CD8-positive, alpha-beta memory T cell (primary cell): Measurements from ENCODE around the gene IFI6. TPM values are rescaled to one million over a fixed set of nuclear protein-coding genes. Genes with fewer than 3 reads are reported as not detected.

Experiments
- CTCF ChIA-PET: fragments of 350-600 bp; sonication (Branson Sonifier 250); formaldehyde crosslinking; loops from one replicate; lab custom pipeline; 2021; ENCODE audit warnings: antibody characterized with exemption; lab: Charles Lee
- POLR2A ChIA-PET: fragments of 350-600 bp; sonication (Branson Sonifier 250); formaldehyde crosslinking; loops from one replicate; lab custom pipeline; 2021; ENCODE audit warnings: antibody characterized with exemption; lab: Charles Lee
- DNase-seq, 5 donors: peaks; one replicate each; pipeline versions ENCODE4 v3.0.0 to v3.0.0-alpha.2; 2020 to 2022; ENCODE audit warnings: mixed read lengths in 1 of 5
- H3K27ac ChIP-seq: one replicate; pipeline ENCODE4 v1.7.0; 2013; ENCODE audit warnings: low read depth, mild to moderate bottlenecking, low read length, moderate library complexity
- H3K27me3 ChIP-seq: 2 replicates; pipeline ENCODE4 v1.7.0; 2013; ENCODE audit warnings: low read length, mild to moderate bottlenecking; ENCODE audit not compliant: insufficient read depth, poor library complexity, severe bottlenecking
- H3K36me3 ChIP-seq: 2 replicates; pipeline ENCODE4 v1.7.0; 2013; ENCODE audit warnings: mild to moderate bottlenecking, low read length, moderate library complexity; ENCODE audit not compliant: insufficient read depth
- H3K4me1 ChIP-seq: 2 replicates; pipeline ENCODE4 v1.7.0; 2013; ENCODE audit warnings: mild to moderate bottlenecking, low read length, moderate library complexity; ENCODE audit not compliant: insufficient read depth
- H3K4me3 ChIP-seq: 2 replicates; pipeline ENCODE4 v1.7.0; 2013; ENCODE audit warnings: mild to moderate bottlenecking, low read length
- H3K9me3 ChIP-seq: 2 replicates; pipeline ENCODE4 v1.7.0; 2013; ENCODE audit warnings: mild to moderate bottlenecking, low read length
- H3K27ac Mint-ChIP-seq, 8 donors: one replicate each; pipeline ENCODE4 v1.8.0; 2020 to 2021; ENCODE audit warnings: mixed read lengths in 8 of 8, mild to moderate bottlenecking in 6 of 8, inconsistent platforms in 3 of 8, moderate library complexity in 3 of 8
- H3K27me3 Mint-ChIP-seq, 2 donors: one replicate each; pipeline ENCODE4 v1.8.0; 2020 to 2021; ENCODE audit warnings: mixed read lengths in 2 of 2, mild to moderate bottlenecking in 1 of 2, moderate library complexity in 1 of 2
- H3K36me3 Mint-ChIP-seq, 3 donors: one replicate each; pipeline ENCODE4 v1.8.0; 2020 to 2021; ENCODE audit warnings: mixed read lengths in 3 of 3, inconsistent platforms in 1 of 3, mild to moderate bottlenecking in 1 of 3
- H3K4me1 Mint-ChIP-seq, 3 donors: one replicate each; pipeline ENCODE4 v1.8.0; 2020 to 2021; ENCODE audit warnings: mixed read lengths in 3 of 3, inconsistent platforms in 1 of 3, mild to moderate bottlenecking in 1 of 3
- H3K4me3 Mint-ChIP-seq, 7 donors: one replicate each; pipeline ENCODE4 v1.8.0; 2020 to 2021; ENCODE audit warnings: mixed read lengths in 7 of 7, mild to moderate bottlenecking in 6 of 7, moderate library complexity in 4 of 7, inconsistent platforms in 2 of 7
- H3K9me3 Mint-ChIP-seq, 5 donors: one replicate each; pipeline ENCODE4 v1.8.0; 2020 to 2022; ENCODE audit warnings: mixed read lengths in 5 of 5, mild to moderate bottlenecking in 3 of 5, moderate library complexity in 2 of 5, inconsistent platforms in 1 of 5
- polyA plus RNA-seq: library from polyadenylated mRNA; unstranded; fragments of 300-500 nt; fragmentation: Illumina TruSeq; gene quantifications from one replicate; pipeline ENCODE4 v1.2.3, GENCODE V29; 2021
- total RNA-seq, 2 experiments: library from RNA; stranded (reverse); gene quantifications; one replicate each; pipeline ENCODE4 v1.2.3, GENCODE V29; 2021

Gene IFI6
- total and polyA plus RNA-seq, 3 experiments from 2014 or later, result 10.7 to 161 (median 12.3) TPM

DNA sequence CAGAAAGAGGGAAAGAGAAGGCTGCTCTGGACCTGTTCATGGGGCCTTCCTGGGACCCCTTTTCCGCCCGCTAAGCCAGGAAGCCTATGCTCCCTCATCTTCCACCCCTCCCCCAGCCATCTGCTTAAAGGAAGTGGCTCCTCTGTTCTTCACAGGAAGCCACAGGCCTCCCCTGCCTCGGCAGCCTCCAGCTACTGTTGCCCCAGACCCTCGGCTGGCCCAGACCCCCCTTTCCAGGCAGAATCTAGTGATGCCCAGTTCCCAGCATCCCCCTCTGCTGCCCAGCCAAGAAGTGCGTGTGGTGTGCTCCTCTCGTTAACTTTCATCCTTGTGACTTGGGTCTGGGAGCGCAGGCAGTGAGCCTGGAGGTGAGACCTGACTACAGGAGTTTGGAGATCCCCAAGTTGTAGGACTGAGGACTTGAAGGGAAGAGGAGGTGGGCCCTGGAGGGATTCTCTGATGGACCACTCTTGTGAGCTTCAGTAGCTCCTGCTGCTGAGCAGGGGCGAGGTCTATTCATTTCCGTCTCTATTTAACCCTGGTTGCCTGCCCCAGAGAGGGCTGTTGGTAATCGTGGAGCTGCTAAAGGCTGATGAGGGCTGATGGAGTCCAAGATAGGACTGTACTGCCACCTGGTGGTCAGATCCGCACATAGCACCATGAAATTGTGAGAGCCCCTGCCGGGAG lies 9.1 kb downstream of the IFI6 start:
- no peaks in the 10 kb centered on the region for H3K27me3 Mint-ChIP-seq
- peak; percentile 81 to 91 (median 85) for DNase-seq
- Histone ChIP-seq H3K36me3 (peaks cover 5% of the 10 kb centered on the region), H3K4me3 (peak overlapping the region; percentile 74), H3K27me3 (no peaks in the 10 kb centered on the region), H3K4me1 (peaks cover 48% of the 10 kb centered on the region), H3K9me3 (no peaks in the 10 kb centered on the region), H3K27ac (peak overlapping the region; percentile 81)
- ChIA-PET POLR2A (interaction anchor here (0.6 to 2.4 kb wide), 16 partner anchors 9 to 278 kb away, joined by 3 to 12 read pairs (median 4); partner anchors contain the start of genes AHDC1, FAM76A, IFI6 and WASF2), CTCF (interaction anchor here (0.5 to 4.1 kb wide), 43 partner anchors 9 to 365 kb away, joined by 3 to 127 read pairs (median 4); partner anchors contain the start of genes AHDC1, IFI6, STX12 and WASF2)
- peak overlapping the region; percentile 97 to 99 (median 98) for H3K27ac Mint-ChIP-seq
- H3K4me1 Mint-ChIP-seq, result peaks cover 46 to 49% (median 48%) of the 10 kb centered on the region in 3 donors
- H3K4me3 Mint-ChIP-seq, result peak overlapping the region; percentile 64 to 89 (median 86)
- peaks cover 0 to 27% (median 11%) of the 10 kb centered on the region in 3 donors for H3K36me3 Mint-ChIP-seq
- no peaks in the 10 kb centered on the region for H3K9me3 Mint-ChIP-seq

DNA sequence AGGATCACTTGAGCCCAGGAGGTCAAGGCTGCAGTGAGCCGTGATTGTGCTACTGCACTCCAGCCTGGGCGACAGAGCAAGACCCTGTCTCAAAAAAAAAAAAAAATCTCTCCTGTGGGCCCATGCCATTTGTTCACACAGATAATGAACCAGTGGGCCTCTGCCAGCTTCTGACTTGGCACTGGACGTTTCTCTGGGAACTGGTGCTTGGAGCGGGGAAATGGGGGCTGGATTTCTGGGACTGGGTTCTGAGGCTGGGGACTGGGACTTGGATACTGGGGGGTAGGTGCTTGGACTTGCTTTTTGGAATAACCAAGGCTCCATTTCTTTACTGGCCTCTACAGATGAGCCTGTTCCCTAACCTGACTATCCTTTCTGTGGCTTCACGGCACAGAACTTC lies 9.7 kb downstream of the IFI6 start:
- CTCF ChIA-PET, result interaction anchor here (0.8 to 4.1 kb wide), 27 partner anchors 10 to 362 kb away, joined by 3 to 127 read pairs (median 7); partner anchors contain the start of genes AHDC1, IFI6, STX12 and WASF2

DNA sequence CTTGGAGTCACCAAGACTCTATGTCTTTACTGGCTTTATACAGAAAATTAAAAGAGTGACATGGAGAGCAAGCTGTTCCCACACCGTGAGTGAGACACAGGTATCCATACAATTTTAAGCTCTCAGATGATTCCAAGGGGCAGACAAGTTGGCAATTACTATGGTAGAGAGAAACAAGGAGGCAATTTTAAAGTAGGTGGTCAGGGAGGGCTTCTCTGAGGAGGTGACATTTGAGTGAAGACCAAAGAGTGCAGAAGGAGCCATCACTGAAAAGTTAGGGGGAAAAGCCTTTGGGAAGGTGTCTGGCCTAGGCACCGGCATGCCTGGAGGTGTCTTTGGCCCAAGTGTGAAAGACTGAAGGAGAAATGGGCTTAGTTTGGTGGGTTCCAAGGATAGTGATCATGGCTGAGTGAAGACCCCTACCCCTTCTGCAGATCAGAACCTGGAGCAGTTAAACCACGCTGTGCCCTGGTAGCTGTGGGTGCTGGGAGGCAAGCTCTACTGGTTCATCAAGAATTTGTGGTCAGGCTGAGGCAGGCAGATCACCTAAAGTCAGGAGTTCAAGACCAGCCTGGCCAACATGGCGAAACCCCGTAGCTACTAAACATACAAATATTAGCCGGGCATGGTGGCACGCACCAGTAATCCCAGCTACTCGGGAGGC lies 10.4 kb downstream of the IFI6 start:
- Mint-ChIP-seq H3K4me3 (peak overlapping the region; percentile 42 to 89 (median 79)), H3K36me3 (peaks cover 0 to 17% (median 8%) of the 10 kb centered on the region in 3 donors), H3K27ac (peak overlapping the region; percentile 97 to 100 (median 98)), H3K4me1 (peaks cover 44 to 49% (median 48%) of the 10 kb centered on the region in 3 donors), H3K9me3 (no peaks in the 10 kb centered on the region), H3K27me3 (no peaks in the 10 kb centered on the region)
- H3K27ac ChIP-seq, result no peak overlapping the region
- H3K4me3 ChIP-seq, result no peak overlapping the region
- ChIA-PET POLR2A (interaction anchor here (2.4 kb wide), 1 partner anchor 64 kb away, joined by 6 read pairs; the partner anchor contains the start of gene FAM76A), CTCF (interaction anchor here (0.8 to 4.1 kb wide), 13 partner anchors 8 to 361 kb away, joined by 3 to 127 read pairs (median 10); partner anchors contain the start of genes AHDC1 and WASF2)
- peaks cover 5% of the 10 kb centered on the region for H3K36me3 ChIP-seq
- DNase-seq, result no peak
- H3K4me1 ChIP-seq, result peaks cover 48% of the 10 kb centered on the region
- no peaks in the 10 kb centered on the region for H3K9me3 ChIP-seq
- H3K27me3 ChIP-seq, result no peaks in the 10 kb centered on the region

More for the DNA sequence above, 9.7 kb downstream of the IFI6 start:
- H3K4me1 Mint-ChIP-seq, result peaks cover 46 to 49% (median 48%) of the 10 kb centered on the region in 3 donors
- DNase-seq, result no peak
- POLR2A ChIA-PET, result interaction anchor here (1.3 to 2.4 kb wide), 5 partner anchors 10 to 63 kb away, joined by 4 to 8 read pairs (median 5); partner anchors contain the start of genes FAM76A and IFI6
- no peaks in the 10 kb centered on the region for H3K9me3 Mint-ChIP-seq
- peak overlapping the region; percentile 97 to 99 (median 98) for H3K27ac Mint-ChIP-seq
- peak overlapping the region; percentile 81 for H3K27ac ChIP-seq
- H3K27me3 ChIP-seq, result no peaks in the 10 kb centered on the region
- no peaks in the 10 kb centered on the region for H3K27me3 Mint-ChIP-seq
- H3K36me3 Mint-ChIP-seq, result peaks cover 0 to 22% (median 8%) of the 10 kb centered on the region in 3 donors
- peaks cover 48% of the 10 kb centered on the region for H3K4me1 ChIP-seq
- peak overlapping the region; percentile 74 for H3K4me3 ChIP-seq
- H3K4me3 Mint-ChIP-seq, result peak overlapping the region; percentile 64 to 89 (median 86)
- H3K36me3 ChIP-seq, result peaks cover 5% of the 10 kb centered on the region
- H3K9me3 ChIP-seq, result no peaks in the 10 kb centered on the region

DNA sequence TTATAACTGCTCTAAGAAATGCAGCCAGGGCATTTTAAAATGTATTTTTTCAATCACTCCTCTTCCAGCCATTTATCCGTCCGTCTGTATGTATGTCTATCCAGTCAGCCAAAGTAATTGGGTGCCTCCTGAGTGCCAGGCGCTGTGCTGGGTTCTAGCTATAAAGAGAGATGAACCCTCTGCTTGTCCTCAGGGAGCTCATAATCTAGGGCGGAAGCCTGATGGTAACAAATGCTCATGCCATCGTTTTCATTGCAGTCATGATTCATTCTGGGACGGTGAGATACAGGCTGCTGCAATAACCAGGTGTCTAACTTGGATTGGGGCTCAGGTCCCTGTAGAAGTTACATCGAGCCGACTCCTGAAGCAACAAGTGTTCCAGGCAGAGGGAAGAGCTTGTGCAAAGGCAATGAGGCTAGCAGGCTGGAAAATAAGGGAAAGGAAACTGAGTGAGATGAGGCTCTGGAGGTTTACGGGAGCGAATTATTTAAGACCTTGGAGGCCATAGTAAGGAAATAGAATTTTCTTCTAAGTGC lies 11.6 kb downstream of the IFI6 start:
- no peaks in the 10 kb centered on the region for H3K27me3 ChIP-seq
- peak overlapping the region; percentile 79 to 95 (median 87) for H3K4me3 Mint-ChIP-seq
- POLR2A ChIA-PET, result no interaction called here
- H3K4me1 ChIP-seq, result peaks cover 48% of the 10 kb centered on the region
- DNase-seq, result no peak
- H3K27me3 Mint-ChIP-seq, result no peaks in the 10 kb centered on the region
- H3K4me3 ChIP-seq, result peak overlapping the region; percentile 54
- no peaks in the 10 kb centered on the region for H3K9me3 Mint-ChIP-seq
- peaks cover 46 to 49% (median 48%) of the 10 kb centered on the region in 3 donors for H3K4me1 Mint-ChIP-seq
- H3K36me3 Mint-ChIP-seq, result peaks cover 0 to 5% (median 3%) of the 10 kb centered on the region in 3 donors
- peak overlapping the region; percentile 97 to 100 (median 98) for H3K27ac Mint-ChIP-seq
- H3K9me3 ChIP-seq, result no peaks in the 10 kb centered on the region
- no peaks in the 10 kb centered on the region for H3K36me3 ChIP-seq
- H3K27ac ChIP-seq, result peak overlapping the region; percentile 72
- CTCF ChIA-PET, result interaction anchor here (1.1 to 3.8 kb wide), 5 partner anchors 9 to 265 kb away, joined by 3 to 127 read pairs (median 10); partner anchors contain the start of gene AHDC1

DNA sequence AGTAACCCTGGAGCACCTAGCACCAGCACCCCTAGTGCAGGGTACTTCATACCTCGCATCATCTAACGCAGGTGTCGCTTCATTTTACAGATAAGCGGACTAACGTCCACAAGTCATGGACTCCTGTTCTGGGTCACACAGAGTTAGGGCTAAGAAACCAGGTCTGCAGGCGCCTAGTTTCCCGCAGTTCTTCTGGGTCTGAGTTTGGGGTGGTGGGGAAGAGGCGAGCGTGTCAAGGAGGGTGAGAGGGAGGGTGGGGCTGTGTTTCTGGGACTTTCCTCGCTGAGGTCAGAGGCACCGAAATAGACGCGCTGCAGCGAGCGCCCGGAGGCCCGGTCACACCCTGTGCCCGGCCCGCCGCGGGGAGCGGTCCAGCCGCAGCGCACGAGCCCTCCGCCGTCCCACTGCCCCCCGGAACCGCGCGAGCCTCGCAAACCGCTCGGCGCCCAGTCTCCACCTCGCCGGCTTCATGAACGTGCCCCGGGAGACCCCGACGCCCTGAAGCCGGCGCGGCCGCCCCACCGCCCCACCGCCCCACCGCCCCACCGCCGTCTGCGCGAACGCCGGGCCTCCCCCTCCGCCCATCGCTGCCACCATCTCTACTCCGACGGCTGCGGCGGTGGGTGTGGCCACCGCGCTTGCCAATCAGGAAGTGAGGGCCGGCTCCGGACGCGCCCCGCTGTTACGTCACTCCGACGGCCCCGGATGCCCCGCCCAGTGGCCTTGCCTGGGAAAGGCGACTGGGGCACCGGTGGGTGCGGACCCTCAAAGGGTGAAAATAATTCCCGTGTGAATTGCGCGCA lies 12.3 kb downstream of the IFI6 start:
- POLR2A ChIA-PET, result interaction anchor here (1.5 kb wide), 1 partner anchor 53 kb away, joined by 3 read pairs; no protein-coding TSS in a partner anchor
- peak overlapping the region; percentile 54 for H3K4me3 ChIP-seq
- H3K27ac Mint-ChIP-seq, result peak overlapping the region; percentile 98 to 100 (median 98)
- H3K36me3 ChIP-seq, result no peaks in the 10 kb centered on the region
- peak overlapping the region; percentile 79 to 95 (median 87) for H3K4me3 Mint-ChIP-seq
- no peaks in the 10 kb centered on the region for H3K9me3 ChIP-seq
- CTCF ChIA-PET, result interaction anchor here (0.9 to 3.8 kb wide), 7 partner anchors 10 to 264 kb away, joined by 3 to 127 read pairs (median 3); partner anchors contain the start of genes AHDC1 and IFI6
- peaks cover 0 to 1% of the 10 kb centered on the region in 2 donors for H3K27me3 Mint-ChIP-seq
- peak overlapping the region; percentile 72 for H3K27ac ChIP-seq
- peaks cover 0 to 4% (median 3%) of the 10 kb centered on the region in 3 donors for H3K36me3 Mint-ChIP-seq
- H3K4me1 Mint-ChIP-seq, result peaks cover 46 to 49% (median 48%) of the 10 kb centered on the region in 3 donors
- H3K9me3 Mint-ChIP-seq, result no peaks in the 10 kb centered on the region
- no peaks in the 10 kb centered on the region for H3K27me3 ChIP-seq
- DNase-seq, result peak; percentile 82 to 92 (median 85)
- peaks cover 48% of the 10 kb centered on the region for H3K4me1 ChIP-seq

DNA sequence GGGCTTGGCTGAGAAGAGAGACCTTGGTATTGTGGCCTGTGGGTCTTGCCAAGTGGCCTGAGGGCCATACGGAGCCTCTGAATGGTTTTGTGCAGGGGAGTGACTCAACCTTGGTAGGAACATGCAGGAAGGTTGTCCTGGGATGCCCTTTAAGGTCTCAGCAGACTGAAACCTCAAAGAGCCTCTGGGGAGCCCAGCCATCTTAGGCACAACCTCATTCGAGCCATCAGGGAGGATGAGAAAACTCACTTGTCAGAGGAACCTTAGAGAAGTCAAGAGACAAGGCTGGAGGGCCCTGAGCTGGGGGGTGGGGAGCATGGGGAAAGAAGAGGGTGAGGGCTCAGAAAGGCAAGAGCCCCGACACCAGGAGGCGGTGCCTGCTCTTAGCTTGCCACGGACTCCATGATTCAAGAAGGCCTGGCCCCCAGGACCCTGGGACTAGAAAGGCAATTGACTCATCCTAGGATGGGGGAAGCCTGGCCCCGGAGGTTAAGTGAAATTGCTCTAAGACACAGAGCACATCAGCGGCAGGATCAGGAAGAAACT lies 13.0 kb downstream of the IFI6 start:
- peaks cover 0 to 4% (median 3%) of the 10 kb centered on the region in 3 donors for H3K36me3 Mint-ChIP-seq
- ChIA-PET CTCF (interaction anchor here (0.9 to 1.1 kb wide), 6 partner anchors 11 to 55 kb away, joined by 3 to 4 read pairs (median 3); partner anchors contain the start of genes AHDC1 and IFI6), POLR2A (interaction anchor here (0.6 to 1.5 kb wide), 3 partner anchors 13 to 52 kb away, joined by 3 read pairs; partner anchors contain the start of gene IFI6)
- peaks cover 46 to 49% (median 48%) of the 10 kb centered on the region in 3 donors for H3K4me1 Mint-ChIP-seq
- Histone ChIP-seq H3K27ac (peak overlapping the region; percentile 59), H3K9me3 (no peaks in the 10 kb centered on the region), H3K4me3 (peak overlapping the region; percentile 27), H3K4me1 (peaks cover 48% of the 10 kb centered on the region), H3K27me3 (no peaks in the 10 kb centered on the region), H3K36me3 (no peaks in the 10 kb centered on the region)
- peaks cover 0 to 1% of the 10 kb centered on the region in 2 donors for H3K27me3 Mint-ChIP-seq
- peak in 1 of 5 donors; percentile 61 for DNase-seq
- no peaks in the 10 kb centered on the region for H3K9me3 Mint-ChIP-seq
- H3K27ac Mint-ChIP-seq, result peak overlapping the region; percentile 97 to 100 (median 98)
- peak overlapping the region; percentile 79 to 95 (median 87) for H3K4me3 Mint-ChIP-seq
